Ectodermal cell (in vitro differentiated cells): Measurements from ENCODE around the gene BEND3.
A peak's percentile ranks its signal among the peaks of the same experiment; 100 is the strongest.
"Not testable (repeated sequence)": the region's sequence is repeated elsewhere in the genome, so short reads cannot be mapped to it uniquely, and the experiment has no call there.

Experiments
- H3K27ac ChIP-seq: 2 replicates; pipeline ENCODE4 v1.7.0; 2013; ENCODE audit warnings: mild to moderate bottlenecking, low read depth, low read length; ENCODE audit not compliant: insufficient read depth, poor library complexity, severe bottlenecking
- H3K27me3 ChIP-seq: 2 replicates; pipeline ENCODE4 v1.7.0; 2013; ENCODE audit warnings: mild to moderate bottlenecking, low read length; ENCODE audit not compliant: insufficient read depth, control insufficient read depth, poor library complexity, severe bottlenecking
- H3K36me3 ChIP-seq: one replicate; pipeline ENCODE4 v1.7.0; 2013; ENCODE audit warnings: low read length; ENCODE audit not compliant: control insufficient read depth, insufficient read depth
- H3K4me1 ChIP-seq: one replicate; pipeline ENCODE4 v1.7.0; 2013; ENCODE audit warnings: low read length; ENCODE audit not compliant: control insufficient read depth, insufficient read depth
- H3K4me3 ChIP-seq: 2 replicates; pipeline ENCODE4 v1.7.0; 2013; ENCODE audit warnings: low read depth, low read length, control low read depth; ENCODE audit not compliant: insufficient read depth
- H3K9me3 ChIP-seq: 2 replicates; pipeline ENCODE4 v1.7.0; 2013; ENCODE audit warnings: mild to moderate bottlenecking, low read length, moderate library complexity; ENCODE audit not compliant: control insufficient read depth
- WGBS, 2 experiments: methylation state at CpG; one replicate each; pipeline ENCODE4 v1.1.7; 2013; ENCODE audit warnings: missing lambda C conversion rate in 2 of 2; 5-methylcytosine and 5-hydroxymethylcytosine counted together

Gene BEND3

DNA sequence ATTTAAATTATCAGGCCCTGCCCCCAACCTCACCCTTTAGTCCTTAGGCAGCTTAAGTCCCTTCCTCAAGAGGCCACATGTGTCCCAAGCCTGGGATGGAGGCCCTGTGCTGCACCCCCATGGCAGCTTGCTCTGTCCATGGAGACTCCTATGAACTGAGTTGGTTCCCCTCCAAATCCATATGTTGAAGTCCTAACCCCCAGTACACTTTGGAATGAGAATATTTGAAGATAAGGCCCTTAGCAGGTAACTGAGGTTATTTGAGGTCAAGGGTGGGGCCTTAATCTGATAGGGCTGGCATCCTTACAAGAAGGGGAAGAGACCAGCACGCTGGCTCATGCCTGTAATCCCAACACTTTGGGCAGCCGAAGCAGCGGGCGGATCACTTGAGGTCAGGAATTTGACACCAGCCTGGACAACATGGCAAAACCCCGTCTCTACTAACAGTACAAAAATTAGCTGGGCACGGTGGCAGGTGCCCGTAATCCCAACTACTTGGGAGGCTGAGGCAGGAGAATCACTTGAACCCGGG is 6.7 kb upstream of the BEND3 start:
- Histone ChIP-seq H3K9me3 (no peaks in the 10 kb centered on the region), H3K36me3 (no peaks in the 10 kb centered on the region), H3K27me3 (no peaks in the 10 kb centered on the region), H3K4me1 (peaks cover 8% of the 10 kb centered on the region), H3K27ac (no peak overlapping the region), H3K4me3 (no peak overlapping the region)
- WGBS, 2 experiments: 92 to 93% methylated on average over 8 of the region's 8 CpGs

DNA sequence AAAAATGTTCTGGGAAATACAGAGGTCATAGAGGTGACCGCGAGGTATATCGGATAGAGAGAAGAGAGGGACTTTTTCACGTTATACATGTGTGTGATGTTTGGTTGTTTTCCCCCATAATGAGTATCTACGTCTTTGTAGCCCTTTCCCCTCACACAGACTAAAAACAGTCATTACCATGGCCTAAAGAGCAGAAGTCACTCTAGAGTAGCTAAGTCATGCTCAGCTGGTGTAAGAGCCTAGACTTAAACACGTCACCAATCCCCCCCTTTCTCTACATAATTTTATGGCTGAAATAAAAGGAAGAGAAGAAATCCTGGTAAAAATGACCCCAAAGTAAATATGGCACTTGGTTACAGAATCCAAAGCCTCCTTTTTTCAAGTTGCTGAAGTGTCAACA is 6.0 kb upstream of the BEND3 start:
- WGBS, 2 experiments: 91% methylated on average over 5 to 6 of the region's 6 CpGs
- no peak overlapping the region for H3K4me3 ChIP-seq

DNA sequence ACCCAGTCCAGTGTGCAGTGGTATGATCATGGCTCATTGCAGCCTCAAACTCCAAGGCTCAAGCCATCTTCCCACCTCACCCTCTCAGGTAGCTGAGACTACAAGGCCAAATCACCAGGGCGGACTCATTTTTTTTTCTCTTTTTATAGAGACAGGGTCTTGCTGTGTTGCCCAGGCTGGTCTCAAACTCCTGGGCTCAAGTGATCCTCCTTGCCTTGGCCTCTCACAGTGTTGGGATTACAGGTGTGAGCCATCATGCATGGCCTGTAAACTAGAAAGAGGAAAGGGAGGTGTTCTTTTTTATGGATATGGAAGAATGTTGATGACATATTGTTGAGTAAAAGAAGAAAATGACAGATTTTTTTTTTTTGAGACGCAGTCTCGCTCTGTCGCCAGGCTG is 5.1 kb upstream of the BEND3 start:
- no peaks in the 10 kb centered on the region for H3K9me3 ChIP-seq
- H3K27ac ChIP-seq: no peak overlapping the region
- H3K27me3 ChIP-seq: no peaks in the 10 kb centered on the region
- H3K4me1 ChIP-seq: peaks cover 10% of the 10 kb centered on the region
- H3K36me3 ChIP-seq: no peaks in the 10 kb centered on the region
- no peak overlapping the region for H3K4me3 ChIP-seq
- WGBS, 2 experiments: 88 to 96% methylated on average over 4 of the region's 4 CpGs

More for the DNA sequence above, 6.0 kb upstream of the BEND3 start:
- H3K27me3 ChIP-seq: no peaks in the 10 kb centered on the region
- H3K4me1 ChIP-seq: peaks cover 10% of the 10 kb centered on the region
- no peaks in the 10 kb centered on the region for H3K36me3 ChIP-seq
- no peaks in the 10 kb centered on the region for H3K9me3 ChIP-seq
- no peak overlapping the region for H3K27ac ChIP-seq

DNA sequence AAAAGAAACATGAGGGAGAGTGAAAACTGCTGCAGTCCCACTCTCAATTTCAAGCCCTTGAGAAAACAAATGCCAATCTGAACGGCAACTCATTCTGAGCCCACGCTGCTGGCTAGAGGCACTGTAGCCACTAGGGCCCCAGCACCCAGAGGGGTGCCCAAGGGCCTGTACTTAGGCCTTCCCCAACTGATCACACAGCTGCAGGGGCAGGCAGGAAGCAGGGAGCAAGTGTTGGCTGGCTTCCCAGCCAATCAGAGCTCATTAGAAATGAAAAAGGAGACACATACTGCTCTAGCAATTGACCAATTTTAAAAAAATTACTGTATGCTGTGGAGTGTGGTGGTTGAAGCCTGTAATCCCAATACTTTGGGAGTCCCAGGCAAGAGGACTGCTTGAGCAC is 3.7 kb upstream of the BEND3 start:
- WGBS, 2 experiments: 52 to 54% methylated on average over 2 of the region's 2 CpGs
- Histone ChIP-seq H3K27me3 (no peaks in the 10 kb centered on the region), H3K36me3 (no peaks in the 10 kb centered on the region), H3K9me3 (no peaks in the 10 kb centered on the region), H3K4me1 (peaks cover 7% of the 10 kb centered on the region), H3K4me3 (no peak overlapping the region), H3K27ac (no peak overlapping the region)

DNA sequence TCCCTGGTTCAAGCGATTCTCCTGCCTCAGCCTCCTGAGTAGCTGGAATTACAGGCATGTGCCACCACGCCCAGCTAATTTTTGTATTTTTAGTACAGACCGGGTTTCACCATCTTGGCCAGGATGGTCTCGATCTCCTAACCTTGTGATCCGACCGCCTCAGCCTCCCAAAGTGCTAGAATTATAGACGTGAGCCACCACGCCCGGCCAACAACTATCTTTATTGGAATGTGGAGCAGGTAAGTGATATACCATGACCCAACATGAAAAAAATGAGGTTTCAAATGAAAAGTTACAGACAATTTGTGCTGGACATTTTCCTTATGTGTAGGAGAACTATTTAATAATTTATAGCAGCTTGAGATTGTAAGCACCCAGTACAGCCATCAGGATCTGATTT is 3.2 kb upstream of the BEND3 start:
- WGBS, 2 experiments: 89 to 92% methylated on average over 9 of the region's 9 CpGs
- not testable (repeated sequence) for H3K27me3 ChIP-seq, H3K4me3 ChIP-seq, H3K36me3 ChIP-seq, H3K9me3 ChIP-seq, H3K27ac ChIP-seq
- peaks cover 10% of the 10 kb centered on the region for H3K4me1 ChIP-seq

DNA sequence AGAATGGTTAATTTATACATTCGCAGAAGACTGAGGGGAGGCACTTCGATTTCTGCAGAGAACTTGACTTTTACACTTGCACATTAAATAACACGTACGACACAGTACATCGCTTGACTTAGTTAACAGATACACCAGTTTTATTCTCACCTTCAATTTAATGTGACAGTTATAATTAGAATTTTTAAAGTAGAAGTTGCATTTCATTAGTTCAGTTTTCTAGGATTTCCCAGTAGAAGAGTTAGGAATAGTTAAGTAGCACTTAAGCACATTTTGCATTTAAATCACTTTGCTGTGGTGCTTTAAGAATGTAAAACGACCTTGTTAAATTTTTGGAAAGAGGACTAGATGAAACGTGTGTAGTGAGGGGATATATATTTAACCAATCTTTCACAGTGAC is 1.6 kb upstream of the BEND3 start:
- no peaks in the 10 kb centered on the region for H3K9me3 ChIP-seq
- peaks cover 10% of the 10 kb centered on the region for H3K4me1 ChIP-seq
- H3K27ac ChIP-seq: no peak overlapping the region
- no peaks in the 10 kb centered on the region for H3K36me3 ChIP-seq
- 0 to 2% methylated on average over 5 to 6 of the region's 7 CpGs for WGBS, 2 experiments
- peak overlapping the region; percentile 67 for H3K4me3 ChIP-seq
- H3K27me3 ChIP-seq: no peaks in the 10 kb centered on the region

DNA sequence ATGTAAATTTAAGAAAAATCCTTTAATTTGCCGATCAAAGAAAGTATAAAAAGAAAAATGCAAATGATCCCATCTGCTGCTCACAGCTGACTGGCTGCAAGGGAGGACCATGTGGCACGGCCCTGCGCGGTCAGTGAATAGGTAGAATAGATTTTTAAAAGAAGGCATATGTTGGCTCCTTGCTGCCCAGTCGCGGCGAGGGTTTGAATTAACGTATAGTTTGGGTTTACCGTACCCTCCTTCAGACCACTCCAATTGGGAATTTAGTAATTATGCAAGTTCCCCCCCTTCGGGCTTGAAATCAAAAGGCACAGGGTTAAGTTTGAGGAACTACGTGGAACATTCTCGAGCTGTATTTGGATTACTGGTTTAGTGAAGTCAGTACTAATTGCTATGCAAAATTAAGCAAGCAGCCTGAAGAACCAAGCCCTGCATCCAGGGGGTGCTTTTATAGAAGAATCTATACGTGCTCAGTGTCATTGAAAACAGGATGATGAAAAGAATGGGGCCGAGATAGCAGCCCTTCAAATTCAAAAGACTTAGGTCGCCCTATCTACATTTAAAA is 1.1 kb upstream of the BEND3 start:
- Histone ChIP-seq H3K36me3 (no peaks in the 10 kb centered on the region), H3K4me1 (peaks cover 10% of the 10 kb centered on the region), H3K27ac (peak overlapping the region; percentile 89), H3K9me3 (no peaks in the 10 kb centered on the region), H3K27me3 (no peaks in the 10 kb centered on the region), H3K4me3 (peak overlapping the region; percentile 67)
- WGBS, 2 experiments: 0 to 1% methylated on average over 15 of the region's 15 CpGs

DNA sequence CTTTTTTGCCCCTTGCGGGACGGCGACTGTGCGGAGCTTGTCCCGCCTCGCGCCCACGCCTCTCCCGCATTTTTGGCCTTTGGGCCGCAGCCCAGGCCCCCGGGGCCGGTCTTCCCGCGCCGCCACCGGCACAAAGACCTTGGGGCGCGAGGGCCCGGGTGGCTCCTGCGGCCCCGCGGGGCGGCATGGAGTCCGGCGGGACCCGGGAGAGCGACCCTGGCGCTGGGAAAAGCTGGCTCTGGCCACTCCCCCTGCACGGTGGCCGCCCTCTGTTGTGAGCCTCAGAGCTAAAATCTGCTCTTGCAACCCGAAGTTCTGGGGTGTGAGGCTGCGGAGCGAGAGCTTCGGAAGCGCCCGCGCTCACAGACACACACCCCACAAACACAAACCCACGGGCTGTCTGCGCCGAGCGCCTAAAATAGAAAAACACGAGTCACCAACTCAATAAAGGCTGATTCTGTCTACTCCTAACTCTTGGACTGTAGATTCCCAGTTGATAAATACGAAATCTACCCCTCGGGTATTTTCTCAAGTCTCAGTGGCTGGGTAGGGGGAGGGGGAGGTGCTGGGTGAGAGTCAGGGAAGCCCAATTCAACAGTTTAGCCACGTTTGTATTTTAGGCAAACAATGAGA is 496 bp upstream of the BEND3 start:
- 0% methylated on average over 45 of the region's 45 CpGs for WGBS, 2 experiments
- Histone ChIP-seq H3K4me1 (peaks cover 10% of the 10 kb centered on the region), H3K27me3 (no peaks in the 10 kb centered on the region), H3K36me3 (no peaks in the 10 kb centered on the region), H3K27ac (peak overlapping the region; percentile 89), H3K9me3 (no peaks in the 10 kb centered on the region), H3K4me3 (peak overlapping the region; percentile 67)

DNA sequence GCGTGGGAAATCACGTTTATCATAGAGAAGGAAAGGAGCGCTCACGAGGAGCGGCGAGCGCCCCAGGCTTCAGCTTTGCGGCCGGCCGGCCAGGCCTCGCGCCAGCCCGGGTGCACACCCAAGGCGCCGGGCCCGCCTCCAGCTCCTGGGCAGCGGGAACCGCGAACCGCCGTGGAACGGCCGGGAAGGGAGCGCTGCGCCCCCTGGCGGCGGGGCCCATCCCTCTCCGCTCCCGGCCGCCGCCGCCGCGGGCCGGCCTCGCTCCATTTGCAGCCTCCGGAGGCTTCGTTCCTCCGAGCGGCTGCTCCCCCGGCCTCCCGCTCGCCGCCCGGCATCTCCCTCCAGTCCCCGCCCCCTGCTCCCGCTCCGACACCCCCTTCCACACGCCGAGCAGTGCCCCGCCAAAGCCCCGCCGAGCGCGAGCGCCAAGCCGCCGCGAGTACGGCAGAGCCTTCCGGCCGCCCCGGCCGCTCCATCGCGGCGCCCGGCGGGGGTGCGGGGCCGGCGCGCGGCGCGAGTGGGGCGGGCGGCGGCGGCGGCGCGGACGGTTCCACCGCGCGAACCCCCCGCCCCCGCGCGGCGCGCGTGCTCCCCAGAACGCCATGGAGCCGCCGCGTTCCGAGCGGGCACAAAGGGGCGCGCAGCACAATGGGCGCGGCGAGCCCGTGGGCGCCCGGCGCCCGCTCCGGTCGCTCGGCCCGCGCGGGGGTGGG is 946 bp downstream of the BEND3 start:
- peaks cover 10% of the 10 kb centered on the region for H3K4me1 ChIP-seq
- H3K27ac ChIP-seq: peak overlapping the region; percentile 90
- WGBS, 2 experiments: 0% methylated on average over 116 of the region's 116 CpGs
- H3K36me3 ChIP-seq: no peaks in the 10 kb centered on the region
- peak overlapping the region; percentile 67 for H3K4me3 ChIP-seq
- no peaks in the 10 kb centered on the region for H3K9me3 ChIP-seq
- no peaks in the 10 kb centered on the region for H3K27me3 ChIP-seq

DNA sequence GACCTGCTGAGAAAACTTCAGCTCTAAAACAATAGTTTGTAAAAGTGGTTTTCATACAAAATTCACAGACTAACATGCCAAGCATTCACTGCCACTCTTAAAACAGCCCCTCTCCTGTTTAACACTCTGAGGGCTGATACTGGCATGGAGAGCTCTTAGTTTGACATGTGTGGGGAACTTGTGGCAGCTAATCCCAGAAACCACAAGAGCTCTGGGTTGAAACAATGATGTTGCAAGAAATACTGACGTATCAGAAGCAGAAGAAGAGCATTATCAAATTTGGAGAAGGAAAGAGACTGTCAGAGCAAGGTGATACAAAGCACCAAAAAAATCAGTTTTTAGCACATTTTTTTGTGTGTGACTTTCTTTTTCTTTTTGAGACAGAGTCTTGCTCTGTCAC is 5.1 kb downstream of the BEND3 start:
- Histone ChIP-seq H3K36me3 (no peaks in the 10 kb centered on the region), H3K27ac (no peak overlapping the region), H3K4me1 (peaks cover 15% of the 10 kb centered on the region), H3K9me3 (no peaks in the 10 kb centered on the region), H3K27me3 (no peaks in the 10 kb centered on the region), H3K4me3 (no peak overlapping the region)
- WGBS, 2 experiments: 89 to 90% methylated on average over 1 of the region's 1 CpG
